MM.1S (cell line): ENCODE results near the gene SEMA4D.

Experiments
- DNase-seq: peaks from one replicate; pipeline ENCODE4 v3.0.0-alpha.2; 2015
- H2AFZ ChIP-seq: fragments of 300-600 bp; sonication (generic); 2 replicates; pipeline ENCODE4 v1.6.0; 2016; ENCODE audit warnings: antibody characterized with exemption, low read length
- H3F3A ChIP-seq: fragments of 300-600 bp; sonication (generic); 2 replicates; pipeline ENCODE4 v1.6.1; 2016; ENCODE audit warnings: mild to moderate bottlenecking, antibody characterized with exemption, low read length, moderate library complexity, mixed read lengths; ENCODE audit not compliant: insufficient read depth
- H3K27ac ChIP-seq: fragments of 300-600 bp; sonication (generic); 2 replicates; pipeline ENCODE4 v1.5.1; 2016; ENCODE audit warnings: mild to moderate bottlenecking, low read length
- H3K27me3 ChIP-seq: fragments of 300-600 bp; sonication (generic); replicated peaks from 2 replicates; pipeline ENCODE4 v1.6.0; 2016; ENCODE audit warnings: low read length; ENCODE audit not compliant: insufficient read depth
- H3K36me3 ChIP-seq: fragments of 300-600 bp; sonication (generic); replicated peaks from 2 replicates; pipeline ENCODE4 v1.6.1; 2016; ENCODE audit warnings: mild to moderate bottlenecking, low read length, mixed read lengths; ENCODE audit not compliant: insufficient read depth
- H3K4me1 ChIP-seq: fragments of 300-600 bp; sonication (generic); 2 replicates; pipeline ENCODE4 v1.6.1; 2016; ENCODE audit warnings: low read length, mixed read lengths
- H3K4me2 ChIP-seq: fragments of 300-600 bp; sonication (generic); 2 replicates; pipeline ENCODE4 v1.6.0; 2016; ENCODE audit warnings: low read depth, low read length
- H3K4me3 ChIP-seq: fragments of 300-600 bp; sonication (generic); 2 replicates; pipeline ENCODE4 v1.5.1; 2016; ENCODE audit warnings: low read length, mixed read lengths
- H3K79me2 ChIP-seq: fragments of 300-600 bp; sonication (generic); 2 replicates; pipeline ENCODE4 v1.6.1; 2016; ENCODE audit warnings: mixed run types, low read length, mixed read lengths
- H3K9ac ChIP-seq: fragments of 300-600 bp; sonication (generic); 2 replicates; pipeline ENCODE4 v1.6.1; 2016; ENCODE audit warnings: low read length, mixed read lengths
- H3K9me2 ChIP-seq: fragments of 300-600 bp; sonication (generic); replicated peaks from 2 replicates; pipeline ENCODE4 v1.6.1; 2016; ENCODE audit warnings: mild to moderate bottlenecking, low read length, mixed read lengths; ENCODE audit not compliant: insufficient read depth
- H3K9me3 ChIP-seq: fragments of 300-600 bp; sonication (generic); replicated peaks from 2 replicates; pipeline ENCODE4 v1.6.1; 2016; ENCODE audit warnings: mild to moderate bottlenecking, low read length, mixed read lengths; ENCODE audit not compliant: insufficient read depth
- H4K20me1 ChIP-seq: fragments of 300-600 bp; sonication (generic); 2 replicates; pipeline ENCODE4 v1.6.1; 2016; ENCODE audit warnings: mild to moderate bottlenecking, low read length, moderate library complexity, mixed read lengths; ENCODE audit not compliant: insufficient read depth
- CTCF ChIP-seq: fragments of 300-600 bp; sonication (generic); IDR thresholded peaks from 2 replicates; pipeline ENCODE4 v1.5.1; 2016; ENCODE audit warnings: antibody characterized with exemption, low read length, mixed read lengths
- EZH2 ChIP-seq: fragments of 300-600 bp; sonication (generic); optimal IDR thresholded peaks from 2 replicates; pipeline ENCODE3; 2017; ENCODE audit warnings: low read depth, mild to moderate bottlenecking, antibody characterized with exemption, low read length, mixed read lengths
- EZH2phosphoT487 ChIP-seq: fragments of 300-600 bp; sonication (generic); IDR thresholded peaks from 2 replicates; pipeline ENCODE4 v1.6.1; 2018; ENCODE audit warnings: antibody characterized with exemption, low read length

The SEMA4D gene

GRCh38 chr9:89351584-89352300, 146.2 kb downstream of the SEMA4D start:
- peak overlapping the region; percentile 76 for H3K4me2 ChIP-seq

GRCh38 chr9:89350988-89351557, 146.8 kb downstream of the SEMA4D start:
- Histone ChIP-seq H3F3A (no peaks in the 10 kb centered on the region), H3K36me3 (peaks cover 21% of the 10 kb centered on the region), H3K4me3 (no peak overlapping the region), H4K20me1 (no peaks in the 10 kb centered on the region), H3K27me3 (no peaks in the 10 kb centered on the region), H3K4me2 (no peak overlapping the region), H3K4me1 (peaks cover 20% of the 10 kb centered on the region), H3K79me2 (peaks cover 21% of the 10 kb centered on the region), H3K9ac (no peak overlapping the region), H3K9me2 (no peaks in the 10 kb centered on the region), H2AFZ (no peak overlapping the region), H3K9me3 (no peaks in the 10 kb centered on the region), H3K27ac (no peak overlapping the region)
- no peak for TF ChIP-seq EZH2
- TF ChIP-seq EZH2phosphoT487: no peak
- TF ChIP-seq CTCF: no peak
- no peak for DNase-seq

More at GRCh38 chr9:89351584-89352300, 146.2 kb downstream of the SEMA4D start:
- peak overlapping the region; percentile 31; the same call in 1 of the 2 replicates for H3K4me3 ChIP-seq
- no peaks in the 10 kb centered on the region for H4K20me1 ChIP-seq
- H3K9me2 ChIP-seq: no peaks in the 10 kb centered on the region
- DNase-seq: no peak
- H3K9ac ChIP-seq: peak overlapping the region; percentile 40; the same call in 1 of the 2 replicates
- H3K27me3 ChIP-seq: no peaks in the 10 kb centered on the region
- H2AFZ ChIP-seq: peak overlapping the region; percentile 36; the same call in 1 of the 2 replicates
- H3K27ac ChIP-seq: peak overlapping the region; percentile 32; the same call in 1 of the 2 replicates
- H3K4me1 ChIP-seq: peaks cover 20% of the 10 kb centered on the region
- TF ChIP-seq CTCF (no peak), EZH2phosphoT487 (no peak), EZH2 (no peak)
- H3K79me2 ChIP-seq: peaks cover 21% of the 10 kb centered on the region
- H3K9me3 ChIP-seq: no peaks in the 10 kb centered on the region
- H3K36me3 ChIP-seq: peaks cover 21% of the 10 kb centered on the region
- no peaks in the 10 kb centered on the region for H3F3A ChIP-seq

DNA sequence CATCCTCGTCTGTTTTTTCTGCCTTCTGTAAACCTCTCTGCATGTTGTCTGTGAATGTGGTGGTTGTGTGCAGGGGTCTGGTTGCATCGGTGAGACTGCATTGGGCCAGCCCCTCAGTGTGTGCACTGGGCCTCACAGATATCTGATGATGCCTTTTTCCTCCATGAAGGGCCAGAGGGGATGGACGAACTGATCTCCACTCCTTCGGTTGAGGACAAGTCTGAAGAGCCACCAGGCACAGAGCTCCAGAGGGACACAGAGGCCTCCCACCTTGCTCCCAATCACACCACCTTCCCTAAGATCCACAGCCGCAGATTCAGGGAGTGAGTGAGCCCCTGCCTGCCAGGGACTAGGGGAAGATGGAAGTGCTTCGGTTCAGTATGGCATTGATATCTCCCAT, 148.3 kb downstream of the SEMA4D start:
- Histone ChIP-seq H3K9ac (no peak overlapping the region), H3K4me1 (peaks cover 20% of the 10 kb centered on the region), H3K9me2 (no peaks in the 10 kb centered on the region), H3K79me2 (peaks cover 26% of the 10 kb centered on the region), H3K27ac (no peak overlapping the region), H2AFZ (no peak overlapping the region), H3K4me2 (no peak overlapping the region), H3K36me3 (peaks cover 16% of the 10 kb centered on the region), H3K4me3 (no peak overlapping the region), H3K27me3 (no peaks in the 10 kb centered on the region), H4K20me1 (no peaks in the 10 kb centered on the region), H3F3A (no peaks in the 10 kb centered on the region), H3K9me3 (no peaks in the 10 kb centered on the region)
- no peak for TF ChIP-seq EZH2
- TF ChIP-seq EZH2phosphoT487: no peak
- TF ChIP-seq CTCF: no peak
- no peak for DNase-seq
